ENCODE results near the gene STAG1. TPM values are rescaled to one million over a fixed set of nuclear protein-coding genes. Genes with fewer than 3 reads are reported as not detected.

The STAG1 gene
- total and polyA plus RNA-seq, 2 experiments from 2014 or later = 12.4 to 41.1 TPM

DNA sequence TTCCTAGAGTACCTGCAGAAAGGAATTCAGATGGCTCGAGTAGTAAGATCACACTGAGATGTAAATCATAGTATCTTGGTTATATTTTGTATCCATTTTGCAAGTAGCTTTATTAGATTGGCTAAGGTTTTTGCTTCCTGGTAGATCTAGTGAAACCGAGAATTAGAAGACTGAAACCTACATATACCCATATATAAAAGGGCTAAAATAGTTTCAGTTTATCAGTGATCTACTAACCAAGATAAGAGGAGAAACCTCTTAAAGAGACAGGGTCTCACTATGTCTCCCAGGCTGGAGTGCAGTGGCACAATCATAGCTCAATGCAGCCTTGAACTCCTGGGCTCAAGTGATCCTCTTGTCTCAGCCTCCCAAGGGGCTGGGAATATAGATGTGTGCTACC lies 366.7 kb downstream of the STAG1 start:
- H3K9me2 ChIP-seq (replicated peaks; ENCODE audit: insufficient read depth) = no peaks in the 10 kb centered on the region
- no peak overlapping the region for H3K27ac ChIP-seq
- H2AFZ ChIP-seq = no peak overlapping the region
- H3K36me3 ChIP-seq (replicated peaks; ENCODE audit: insufficient read depth, low read depth) = no peaks in the 10 kb centered on the region
- no peaks in the 10 kb centered on the region for H3K9me3 ChIP-seq (ENCODE audit: low read depth)
- no peaks in the 10 kb centered on the region for H3K79me2 ChIP-seq
- H3K4me1 ChIP-seq (ENCODE audit: insufficient read depth) = no peaks in the 10 kb centered on the region
- no peak overlapping the region for H3K4me3 ChIP-seq
- TF ChIP-seq EZH2phosphoT487 (IDR thresholded peaks at IDR 0.05; ENCODE audit: low read depth, severe bottlenecking, unreplicated experiment) = no peak
- TF ChIP-seq EZH2 (IDR thresholded peaks at IDR 0.05; ENCODE audit: borderline replicate concordance) = no peak
- TF ChIP-seq, protein P1, sequence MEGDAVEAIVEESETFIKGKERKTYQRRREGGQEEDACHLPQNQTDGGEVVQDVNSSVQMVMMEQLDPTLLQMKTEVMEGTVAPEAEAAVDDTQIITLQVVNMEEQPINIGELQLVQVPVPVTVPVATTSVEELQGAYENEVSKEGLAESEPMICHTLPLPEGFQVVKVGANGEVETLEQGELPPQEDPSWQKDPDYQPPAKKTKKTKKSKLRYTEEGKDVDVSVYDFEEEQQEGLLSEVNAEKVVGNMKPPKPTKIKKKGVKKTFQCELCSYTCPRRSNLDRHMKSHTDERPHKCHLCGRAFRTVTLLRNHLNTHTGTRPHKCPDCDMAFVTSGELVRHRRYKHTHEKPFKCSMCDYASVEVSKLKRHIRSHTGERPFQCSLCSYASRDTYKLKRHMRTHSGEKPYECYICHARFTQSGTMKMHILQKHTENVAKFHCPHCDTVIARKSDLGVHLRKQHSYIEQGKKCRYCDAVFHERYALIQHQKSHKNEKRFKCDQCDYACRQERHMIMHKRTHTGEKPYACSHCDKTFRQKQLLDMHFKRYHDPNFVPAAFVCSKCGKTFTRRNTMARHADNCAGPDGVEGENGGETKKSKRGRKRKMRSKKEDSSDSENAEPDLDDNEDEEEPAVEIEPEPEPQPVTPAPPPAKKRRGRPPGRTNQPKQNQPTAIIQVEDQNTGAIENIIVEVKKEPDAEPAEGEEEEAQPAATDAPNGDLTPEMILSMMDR (IDR thresholded peaks at IDR 0.05; ENCODE audit: poor library complexity) = no peak
- no peak for DNase-seq (ENCODE audit: low spot score)
- no peaks in the 10 kb centered on the region for H4K20me1 ChIP-seq (ENCODE audit: insufficient read depth, poor library complexity, severe bottlenecking)
- WGBS (ENCODE audit: low lambda C conversion rate, missing lambda C conversion rate) = 97% methylated on average over 2 of the region's 2 CpGs
- H3K4me2 ChIP-seq = no peak overlapping the region
- no peaks in the 10 kb centered on the region for H3K27me3 ChIP-seq

DNA sequence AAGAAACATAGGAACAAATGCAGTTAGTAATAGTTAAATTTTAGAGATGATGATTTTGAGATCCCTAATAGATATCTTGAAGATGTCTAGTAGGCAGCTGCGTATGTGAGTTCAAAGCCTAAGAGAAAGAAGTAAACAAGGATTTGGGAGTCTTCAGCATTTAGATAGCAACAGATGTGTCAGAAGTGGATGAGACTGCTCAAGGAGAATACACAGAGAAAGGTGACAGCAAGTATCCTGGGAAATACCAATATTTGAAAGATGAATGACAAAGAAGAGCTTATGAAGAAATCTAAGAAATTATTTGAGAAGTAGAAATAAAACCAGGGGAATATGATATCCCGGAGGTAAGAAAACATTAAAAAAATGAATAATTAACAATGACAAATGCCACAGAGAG lies 371.1 kb downstream of the STAG1 start:
- TF ChIP-seq, protein P1 (IDR thresholded peaks at IDR 0.05; ENCODE audit: poor library complexity) = no peak
- TF ChIP-seq EZH2phosphoT487 (IDR thresholded peaks at IDR 0.05; ENCODE audit: low read depth, severe bottlenecking, unreplicated experiment) (no peak), EZH2 (IDR thresholded peaks at IDR 0.05; ENCODE audit: borderline replicate concordance) (no peak)
- no peaks in the 10 kb centered on the region for H3K4me1 ChIP-seq (ENCODE audit: insufficient read depth)
- H3K4me2 ChIP-seq = no peak overlapping the region
- no peak overlapping the region for H3K4me3 ChIP-seq
- H4K20me1 ChIP-seq (ENCODE audit: insufficient read depth, poor library complexity, severe bottlenecking) = no peaks in the 10 kb centered on the region
- H3K79me2 ChIP-seq = no peaks in the 10 kb centered on the region
- H2AFZ ChIP-seq = no peak overlapping the region
- no peak overlapping the region for H3K27ac ChIP-seq
- H3K9me2 ChIP-seq (replicated peaks; ENCODE audit: insufficient read depth) = no peaks in the 10 kb centered on the region
- H3K36me3 ChIP-seq (replicated peaks; ENCODE audit: insufficient read depth, low read depth) = no peaks in the 10 kb centered on the region
- no peaks in the 10 kb centered on the region for H3K27me3 ChIP-seq
- WGBS (ENCODE audit: low lambda C conversion rate, missing lambda C conversion rate) = 87% methylated on average over 2 of the region's 2 CpGs
- no peak for DNase-seq (ENCODE audit: low spot score)
- no peaks in the 10 kb centered on the region for H3K9me3 ChIP-seq (ENCODE audit: low read depth)

DNA sequence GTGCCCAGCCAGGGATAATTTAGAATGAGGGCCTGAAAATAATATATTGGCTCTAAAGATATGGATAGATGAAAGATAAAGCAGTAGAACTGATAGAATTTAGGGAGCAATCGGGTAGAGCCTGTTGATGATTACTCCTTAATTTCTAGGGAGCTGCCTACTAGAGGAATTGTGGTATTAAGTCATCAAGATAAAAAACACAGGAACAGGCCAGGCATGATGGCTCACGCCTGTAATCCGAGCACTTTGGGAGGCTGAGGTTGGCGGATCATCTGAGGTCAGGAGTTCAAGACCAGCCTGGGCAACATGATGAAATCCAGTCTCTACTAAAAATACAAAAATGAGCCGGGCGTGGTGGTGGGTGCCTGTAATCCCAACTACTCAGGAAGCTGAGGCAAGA lies 371.6 kb downstream of the STAG1 start:
- Histone ChIP-seq H3K4me1 (ENCODE audit: insufficient read depth) (no peaks in the 10 kb centered on the region), H2AFZ (no peak overlapping the region), H3K36me3 (replicated peaks; ENCODE audit: insufficient read depth, low read depth) (no peaks in the 10 kb centered on the region), H3K9me2 (replicated peaks; ENCODE audit: insufficient read depth) (no peaks in the 10 kb centered on the region), H3K79me2 (no peaks in the 10 kb centered on the region), H3K4me2 (no peak overlapping the region), H3K27ac (no peak overlapping the region), H3K27me3 (no peaks in the 10 kb centered on the region), H3K9me3 (ENCODE audit: low read depth) (no peaks in the 10 kb centered on the region), H4K20me1 (ENCODE audit: insufficient read depth, poor library complexity, severe bottlenecking) (no peaks in the 10 kb centered on the region), H3K4me3 (no peak overlapping the region)
- no peak for DNase-seq (ENCODE audit: low spot score)
- TF ChIP-seq EZH2 (IDR thresholded peaks at IDR 0.05; ENCODE audit: borderline replicate concordance) (no peak), EZH2phosphoT487 (IDR thresholded peaks at IDR 0.05; ENCODE audit: low read depth, severe bottlenecking, unreplicated experiment) (no peak)
- TF ChIP-seq, protein P1 (IDR thresholded peaks at IDR 0.05; ENCODE audit: poor library complexity) = no peak
- 83% methylated on average over 6 of the region's 6 CpGs for WGBS (ENCODE audit: low lambda C conversion rate, missing lambda C conversion rate)

DNA sequence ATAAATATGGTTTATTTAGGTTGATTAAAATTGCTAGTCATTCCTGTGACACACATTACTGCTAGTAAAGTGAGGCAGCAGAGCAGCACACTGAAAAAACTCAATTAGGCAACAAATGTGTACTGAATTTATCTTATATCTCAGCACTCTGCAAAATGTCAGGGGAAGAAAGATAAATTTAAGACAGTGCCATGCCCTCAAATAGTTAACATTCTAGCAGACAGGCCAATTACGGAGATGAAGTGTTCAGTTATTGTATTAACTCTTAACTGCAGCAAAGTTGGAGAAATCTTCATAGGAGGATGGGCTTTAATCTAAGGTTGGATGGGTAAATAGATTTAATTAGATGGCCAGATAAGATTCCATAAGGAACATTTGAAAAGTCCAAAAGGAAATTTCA lies 374.2 kb downstream of the STAG1 start:
- Histone ChIP-seq H4K20me1 (ENCODE audit: insufficient read depth, poor library complexity, severe bottlenecking) (no peaks in the 10 kb centered on the region), H3K79me2 (no peaks in the 10 kb centered on the region), H3K36me3 (replicated peaks; ENCODE audit: insufficient read depth, low read depth) (no peaks in the 10 kb centered on the region), H3K27me3 (no peaks in the 10 kb centered on the region), H2AFZ (no peak overlapping the region), H3K4me2 (no peak overlapping the region), H3K4me1 (ENCODE audit: insufficient read depth) (no peaks in the 10 kb centered on the region), H3K9me3 (ENCODE audit: low read depth) (no peaks in the 10 kb centered on the region), H3K4me3 (no peak overlapping the region), H3K27ac (no peak overlapping the region), H3K9me2 (replicated peaks; ENCODE audit: insufficient read depth) (no peaks in the 10 kb centered on the region)
- WGBS (ENCODE audit: low lambda C conversion rate, missing lambda C conversion rate) = 45% methylated on average over 1 of the region's 1 CpG
- TF ChIP-seq, protein P1 (IDR thresholded peaks at IDR 0.05; ENCODE audit: poor library complexity) = no peak
- TF ChIP-seq EZH2phosphoT487 (IDR thresholded peaks at IDR 0.05; ENCODE audit: low read depth, severe bottlenecking, unreplicated experiment) = no peak
- no peak for TF ChIP-seq EZH2 (IDR thresholded peaks at IDR 0.05; ENCODE audit: borderline replicate concordance)
- DNase-seq (ENCODE audit: low spot score) = no peak

Data from hepatocyte (in vitro differentiated cells).